ENCODE results near the gene LCP2.

- TF ChIP-seq BCLAF1 (IDR thresholded peaks at IDR 0.05) (no peak), KDM1A (IDR thresholded peaks at IDR 0.05; ENCODE audit: borderline replicate concordance) (no peak), TBL1XR1 (IDR thresholded peaks at IDR 0.05; ENCODE audit: low read depth, low read length) (no peak), REST (IDR thresholded peaks at IDR 0.05; ENCODE audit: low read depth, low read length) (no peak)
Measured at GRCh38 chr5:170339780-170340167, 42.2 kb upstream of the LCP2 start.
